ENCODE measurements around the gene HSPA12B. TPM values are rescaled to one million over a fixed set of nuclear protein-coding genes. Genes with fewer than 3 reads are reported as not detected.

HSPA12B gene
- polyA plus RNA-seq, 1 experiment = 0.02 TPM

- ChIA-PET POLR2A (no interaction called here), CTCF (interaction anchor here (2.9 kb wide), 1 partner anchor 11 kb away, joined by 10 read pairs; the partner anchor contains the start of gene CENPB)
- Histone ChIP-seq H3K4me3 (ENCODE audit: low read depth, low read length) (peak overlapping the region; percentile 68), H3K36me3 (ENCODE audit: control insufficient read depth, insufficient read depth, low read length) (peaks cover 31% of the 10 kb centered on the region), H3K27me3 (ENCODE audit: control insufficient read depth, insufficient read depth, low read length) (no peaks in the 10 kb centered on the region)
- no peak for DNase-seq (ENCODE audit: low read depth)
- TF ChIP-seq CTCF (IDR thresholded peaks at IDR 0.05; ENCODE audit: insufficient read depth, low read depth, low read length) = no peak
Observed at GRCh38 chr20:3797592-3798372, 65.3 kb downstream of the HSPA12B start.

- no peak for TF ChIP-seq CTCF (IDR thresholded peaks at IDR 0.05; ENCODE audit: insufficient read depth, low read depth, low read length)
- H3K36me3 ChIP-seq (ENCODE audit: control insufficient read depth, insufficient read depth, low read length) = peaks cover 36% of the 10 kb centered on the region
- no peaks in the 10 kb centered on the region for H3K27me3 ChIP-seq (ENCODE audit: control insufficient read depth, insufficient read depth, low read length)
- DNase-seq (ENCODE audit: low read depth) = no peak
- ChIA-PET POLR2A (no interaction called here), CTCF (no interaction called here)
- no peak overlapping the region for H3K4me3 ChIP-seq (ENCODE audit: low read depth, low read length)
Observed at GRCh38 chr20:3798373-3798768, 65.9 kb downstream of the HSPA12B start.

- Histone ChIP-seq H3K4me3 (ENCODE audit: low read depth, low read length) (no peak overlapping the region), H3K27me3 (ENCODE audit: control insufficient read depth, insufficient read depth, low read length) (no peaks in the 10 kb centered on the region), H3K36me3 (ENCODE audit: control insufficient read depth, insufficient read depth, low read length) (peaks cover 37% of the 10 kb centered on the region)
- ChIA-PET POLR2A (no interaction called here), CTCF (interaction anchor here (1.1 to 2.7 kb wide), 2 partner anchors 18 to 20 kb away, joined by 3 to 12 read pairs; no protein-coding TSS in a partner anchor)
- no peak for TF ChIP-seq CTCF (IDR thresholded peaks at IDR 0.05; ENCODE audit: insufficient read depth, low read depth, low read length)
- DNase-seq (ENCODE audit: low read depth) = no peak
Observed at GRCh38 chr20:3798908-3799248, 66.4 kb downstream of the HSPA12B start.

GRCh38 chr20:3800256-3800877 lies 67.9 kb downstream of the HSPA12B start:
- CTCF ChIA-PET = interaction anchor here (2.7 kb wide), 1 partner anchor 18 kb away, joined by 12 read pairs; no protein-coding TSS in a partner anchor
- no peak for TF ChIP-seq CTCF (IDR thresholded peaks at IDR 0.05; ENCODE audit: insufficient read depth, low read depth, low read length)
- no peak for DNase-seq (ENCODE audit: low read depth)
- Histone ChIP-seq H3K36me3 (ENCODE audit: control insufficient read depth, insufficient read depth, low read length) (peaks cover 45% of the 10 kb centered on the region), H3K4me3 (ENCODE audit: low read depth, low read length) (no peak overlapping the region), H3K27me3 (ENCODE audit: control insufficient read depth, insufficient read depth, low read length) (no peaks in the 10 kb centered on the region)
- POLR2A ChIA-PET = no interaction called here

GRCh38 chr20:3800878-3801260 lies 68.4 kb downstream of the HSPA12B start:
- CTCF ChIA-PET = interaction anchor here (2.7 kb wide), 1 partner anchor 18 kb away, joined by 12 read pairs; no protein-coding TSS in a partner anchor
- POLR2A ChIA-PET = interaction anchor here (0.5 kb wide), 1 partner anchor 9 kb away, joined by 3 read pairs; no protein-coding TSS in a partner anchor
- H3K36me3 ChIP-seq (ENCODE audit: control insufficient read depth, insufficient read depth, low read length) = peaks cover 45% of the 10 kb centered on the region
- H3K27me3 ChIP-seq (ENCODE audit: control insufficient read depth, insufficient read depth, low read length) = no peaks in the 10 kb centered on the region
- no peak for DNase-seq (ENCODE audit: low read depth)
- H3K4me3 ChIP-seq (ENCODE audit: low read depth, low read length) = no peak overlapping the region
- no peak for TF ChIP-seq CTCF (IDR thresholded peaks at IDR 0.05; ENCODE audit: insufficient read depth, low read depth, low read length)
